Endometrial microvascular endothelial cells (primary cell): ENCODE results near the gene TSPEAR. TPM values are rescaled to one million over a fixed set of nuclear protein-coding genes. Genes with fewer than 3 reads are reported as not detected.

Source experiments
- in situ Hi-C: cut with HindIII; loops from 2 replicates; pipeline ENCODE4 v1.10.0; 2017; ENCODE audit warnings: low sequenced_read_pairs, low pct_unique_long_range_greater_than_20kb; ENCODE audit errors: inconsistent ontology term
- total RNA-seq: library from RNA; depleted of rRNA; stranded (reverse); fragments of >200 nt; gene quantifications from one replicate; pipeline ENCODE4 v1.2.3, GENCODE V29; 2015; ENCODE audit errors: inconsistent ontology term

TSPEAR gene
- total RNA-seq, 1 donor from 2014 or later, result not detected

DNA sequence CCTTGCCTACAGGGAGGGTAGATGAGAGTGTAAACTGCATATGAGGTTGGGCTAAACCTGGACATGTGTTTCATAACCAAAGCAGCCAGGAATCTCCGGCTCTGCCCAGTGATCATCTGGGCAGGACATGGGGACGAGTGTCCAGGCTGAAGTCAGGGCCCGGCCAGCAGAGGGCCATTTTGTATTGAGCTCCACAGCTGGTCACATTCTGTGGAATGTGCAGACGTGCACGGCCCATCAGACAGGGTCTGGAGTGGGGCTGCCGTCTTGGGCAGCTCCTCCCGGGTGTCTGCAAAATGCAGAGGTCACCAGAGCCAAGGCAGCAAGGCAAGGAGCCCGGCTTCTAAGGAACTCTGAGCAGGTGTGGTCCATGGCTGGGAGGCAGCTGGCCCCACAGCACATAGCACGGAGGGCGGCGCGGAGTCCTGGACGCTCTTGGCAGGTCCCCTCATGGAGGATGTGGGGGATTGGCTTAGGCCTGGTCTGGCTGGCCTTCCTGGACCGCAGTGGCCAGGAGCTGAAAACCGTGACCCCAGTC is 249.8 kb downstream of the TSPEAR start:
- in situ Hi-C loops, result no loop called here

DNA sequence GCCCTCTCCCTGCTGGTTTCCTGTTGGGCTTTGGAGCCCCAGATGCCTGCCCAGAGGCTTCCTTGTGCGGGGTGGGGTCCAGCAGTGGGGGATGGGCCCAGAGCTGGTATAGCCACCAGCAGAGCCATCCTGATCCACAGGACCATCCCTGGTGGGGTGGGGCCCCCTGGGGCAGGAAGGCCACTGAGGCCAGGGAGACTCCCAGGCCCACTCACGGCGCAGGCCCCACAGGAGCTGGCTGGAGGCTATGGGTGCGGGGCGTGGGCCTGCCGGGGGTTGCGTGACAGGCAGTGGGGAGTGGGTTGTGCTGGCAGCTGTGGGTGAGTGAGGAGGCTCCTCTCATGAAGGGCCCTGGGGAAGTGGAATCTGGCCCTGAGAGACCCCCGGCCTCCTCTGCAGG is 250.4 kb downstream of the TSPEAR start:
- in situ Hi-C loops, result no loop called here

DNA sequence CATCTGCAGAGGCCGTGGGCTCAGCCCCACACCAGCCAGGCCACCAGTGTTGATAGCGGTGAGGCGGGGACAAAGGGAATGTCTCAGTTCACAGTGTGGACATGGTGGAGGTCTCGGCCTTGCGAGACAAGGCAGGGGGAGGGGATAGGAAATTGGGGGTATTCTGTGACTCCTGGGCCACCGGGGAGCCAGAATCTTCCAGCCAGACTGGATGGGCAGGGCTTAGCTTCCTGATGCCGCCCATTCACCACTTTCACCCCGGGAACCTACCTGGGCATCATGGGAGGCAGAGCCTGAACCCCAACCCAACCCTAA is 251.0 kb downstream of the TSPEAR start:
- in situ Hi-C loops, result no loop called here

DNA sequence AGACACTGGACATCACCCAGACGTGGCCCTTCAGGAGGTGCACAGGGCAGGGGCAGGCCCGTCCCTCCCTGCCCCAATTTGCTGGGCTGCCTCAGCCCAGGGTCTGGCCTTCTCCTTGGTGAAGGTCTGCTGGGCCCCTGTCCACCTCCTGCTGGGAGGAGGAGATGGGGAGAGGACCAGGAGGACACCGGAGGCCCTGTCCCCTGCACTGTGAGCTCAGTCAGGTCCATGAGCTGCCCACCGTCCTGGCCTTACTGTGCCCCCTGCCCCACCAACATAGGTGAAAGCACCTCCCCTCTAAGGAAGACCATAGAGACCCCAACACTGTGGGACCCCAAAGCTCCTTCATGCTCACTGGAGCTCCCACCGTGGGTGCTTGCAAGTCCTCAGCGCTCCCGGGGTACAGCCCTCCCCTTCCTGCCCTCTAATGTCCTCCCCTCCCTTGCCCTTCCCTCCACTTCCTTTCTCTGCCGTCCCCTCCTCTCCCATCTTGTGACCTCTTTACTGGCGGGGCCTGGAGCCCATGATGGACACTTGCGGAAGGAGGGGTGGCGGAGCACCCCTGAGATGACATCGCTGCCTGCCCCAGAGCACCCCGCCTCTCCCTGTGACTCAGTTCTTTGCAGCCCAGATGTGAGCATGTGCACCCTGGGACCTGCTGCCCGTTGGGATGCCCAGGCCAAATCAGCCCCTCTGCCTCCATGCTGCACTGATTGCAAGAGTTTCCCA is 251.5 kb downstream of the TSPEAR start:
- in situ Hi-C loops, result no loop called here

DNA sequence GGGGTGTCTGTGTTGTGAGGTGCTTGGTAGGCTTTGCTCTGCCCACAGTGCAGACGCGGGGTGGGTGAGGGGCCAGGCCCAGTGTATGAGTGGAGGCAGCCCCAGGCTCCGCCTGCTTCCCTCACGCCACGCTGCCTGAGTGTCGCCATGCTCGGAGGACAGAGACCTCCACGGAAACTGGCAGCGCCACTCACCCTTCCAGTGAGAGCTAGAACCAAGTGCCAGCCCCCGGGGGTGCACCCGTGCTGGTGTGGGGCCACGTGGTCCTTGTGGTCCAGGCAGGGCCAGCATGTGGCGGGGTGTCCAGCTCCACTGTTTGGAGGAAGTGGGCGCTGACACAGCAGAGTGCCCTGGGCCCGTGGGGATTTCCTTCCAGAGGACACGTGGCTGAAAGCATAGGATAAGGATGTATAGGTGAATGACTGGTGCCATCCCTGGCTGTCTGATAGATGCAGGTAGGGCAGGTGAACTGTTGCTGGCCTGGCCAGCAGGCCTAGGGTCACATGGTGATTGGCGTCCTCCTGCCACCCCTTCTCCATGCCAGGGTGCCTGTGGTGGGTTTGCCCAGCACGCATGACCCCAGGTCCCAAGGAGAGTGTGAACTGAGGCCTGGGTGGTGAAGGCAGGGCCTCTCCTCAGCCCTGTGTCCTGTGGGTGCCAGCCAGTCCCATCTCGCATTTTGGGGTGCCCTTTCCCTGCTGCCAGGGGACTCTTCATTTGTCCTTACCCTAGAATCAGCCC is 252.2 kb downstream of the TSPEAR start:
- in situ Hi-C loops, result no loop called here

DNA sequence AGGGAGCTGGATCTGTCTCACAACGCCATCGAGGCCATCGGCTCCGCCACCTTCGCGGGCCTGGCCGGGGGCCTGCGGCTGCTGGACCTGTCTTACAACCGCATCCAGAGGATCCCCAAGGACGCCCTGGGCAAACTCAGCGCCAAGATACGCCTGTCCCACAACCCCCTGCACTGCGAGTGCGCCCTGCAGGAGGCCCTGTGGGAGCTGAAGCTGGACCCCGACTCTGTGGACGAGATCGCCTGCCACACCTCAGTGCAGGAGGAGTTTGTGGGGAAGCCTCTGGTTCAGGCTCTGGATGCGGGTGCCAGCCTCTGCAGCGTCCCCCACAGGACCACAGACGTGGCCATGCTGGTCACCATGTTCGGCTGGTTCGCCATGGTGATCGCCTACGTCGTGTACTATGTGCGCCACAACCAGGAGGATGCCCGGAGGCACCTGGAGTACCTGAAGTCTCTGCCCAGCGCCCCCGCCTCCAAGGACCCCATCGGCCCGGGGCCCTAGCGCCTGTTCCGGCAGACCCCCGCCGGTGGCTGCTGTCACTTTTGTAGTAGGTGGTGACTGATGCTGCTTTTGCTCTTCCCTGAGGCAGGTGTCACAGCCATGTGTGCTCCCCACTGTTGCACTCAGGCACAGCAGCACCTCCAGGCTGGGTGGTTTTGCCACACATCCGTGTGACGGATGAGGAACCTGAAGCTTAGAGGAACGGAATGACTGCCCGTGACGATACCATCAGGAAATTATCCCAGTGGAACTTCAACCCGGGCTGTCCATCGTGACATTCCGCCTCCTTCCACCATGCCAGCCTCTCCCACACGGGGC is 254.2 kb downstream of the TSPEAR start:
- in situ Hi-C loops, result no loop called here

DNA sequence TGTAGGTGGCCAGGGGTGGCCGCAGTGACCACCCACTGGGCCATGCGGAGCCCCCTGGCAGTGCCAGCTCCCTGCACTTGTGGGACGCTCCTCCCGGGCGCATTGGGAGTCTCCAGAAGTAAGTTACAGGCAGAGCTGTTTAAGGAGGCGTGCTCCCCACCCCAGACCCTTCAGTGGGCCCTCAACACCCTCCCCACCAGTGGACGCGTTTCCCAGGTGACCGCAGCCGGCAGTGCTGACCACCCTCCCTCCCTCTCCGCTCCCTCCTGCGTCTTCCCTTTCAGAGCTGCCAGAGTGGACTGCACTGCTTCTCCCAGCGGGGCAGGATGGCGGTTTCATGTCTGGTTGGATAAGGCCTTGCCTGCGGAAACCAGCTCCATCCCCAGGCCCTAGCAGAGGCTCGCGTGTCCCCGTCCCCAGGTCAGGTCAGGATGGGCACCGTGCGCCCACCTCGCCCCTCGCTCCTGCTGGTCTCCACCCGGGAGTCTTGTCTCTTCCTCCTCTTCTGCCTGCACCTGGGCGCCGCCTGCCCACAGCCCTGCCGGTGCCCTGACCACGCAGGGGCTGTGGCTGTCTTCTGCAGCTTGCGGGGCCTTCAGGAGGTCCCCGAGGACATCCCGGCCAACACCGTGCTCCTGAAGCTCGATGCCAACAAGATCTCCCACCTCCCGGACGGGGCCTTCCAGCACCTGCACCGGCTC is 255.0 kb downstream of the TSPEAR start:
- in situ Hi-C loops, result no loop called here

DNA sequence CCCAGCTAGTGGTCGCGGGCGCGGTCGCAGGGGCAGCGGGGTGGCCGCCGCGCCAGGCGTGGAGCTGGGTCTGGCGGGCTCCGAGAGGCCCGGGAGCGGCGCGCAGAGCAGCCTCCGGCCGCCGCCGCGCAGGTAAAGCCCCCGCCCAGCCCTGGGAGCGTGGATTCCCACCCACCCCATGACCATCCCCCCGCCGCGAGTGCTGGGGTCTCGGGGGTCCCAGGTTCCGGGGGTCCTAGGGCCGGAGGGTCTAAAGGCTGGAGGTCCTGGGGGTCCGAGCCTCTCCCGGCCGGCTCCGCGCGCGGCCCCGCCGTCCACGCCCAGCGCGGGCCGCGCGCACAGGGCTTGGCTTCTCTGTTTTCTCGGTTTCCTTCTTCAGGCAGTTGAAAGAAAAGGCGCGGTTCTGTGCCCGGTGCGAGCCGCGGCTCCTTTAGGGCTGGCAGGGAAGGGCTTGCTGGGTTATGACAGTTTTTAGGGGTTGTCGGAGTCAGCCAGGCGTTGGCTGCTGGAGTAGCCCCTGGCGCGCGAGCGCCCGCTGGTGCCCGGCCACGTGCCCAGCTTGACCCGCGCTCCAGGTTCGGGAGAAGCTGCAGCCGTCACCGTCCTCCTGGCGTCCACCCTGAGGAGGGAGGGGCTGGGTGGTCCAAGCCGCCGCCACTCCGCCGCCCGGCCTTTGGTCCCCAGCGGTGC is 255.7 kb downstream of the TSPEAR start:
- in situ Hi-C loops, result no loop called here

DNA sequence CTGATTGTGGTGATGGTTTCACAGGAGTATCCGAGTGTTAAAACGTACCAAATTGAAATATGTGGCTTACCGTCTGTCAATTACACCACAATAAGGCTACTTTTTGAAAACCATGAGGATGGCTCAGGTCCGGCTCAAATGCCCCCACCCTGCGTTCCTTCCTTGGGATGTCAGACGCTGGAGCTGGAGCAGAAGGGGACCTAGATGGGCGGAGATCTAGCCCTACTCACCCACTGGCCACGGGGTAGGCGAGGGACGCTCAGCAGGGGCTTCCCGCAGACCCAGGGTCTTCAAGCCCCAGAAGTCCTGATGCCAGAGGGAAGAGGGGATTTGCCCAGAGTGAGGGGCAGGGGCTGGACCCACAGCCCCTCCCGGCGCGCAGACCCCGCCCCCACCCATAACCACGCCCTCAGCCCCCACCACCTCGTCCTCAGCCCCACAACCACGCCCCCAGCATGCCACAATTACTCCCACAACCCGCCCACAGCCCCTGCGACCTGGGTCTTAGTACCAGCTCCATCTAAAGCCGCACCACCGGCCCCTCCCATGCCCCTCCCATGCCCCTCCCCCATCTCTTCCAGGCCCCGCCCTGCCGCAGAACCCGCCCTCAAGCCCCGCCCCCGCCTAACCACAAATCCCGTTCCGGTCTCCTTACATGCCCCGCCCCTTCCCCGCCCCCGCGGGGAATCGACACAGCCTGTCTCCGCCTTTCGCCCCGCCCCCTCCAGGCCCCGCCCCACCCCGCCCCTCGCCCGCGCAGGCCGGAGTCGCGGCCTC is 256.4 kb downstream of the TSPEAR start, which contains the start of gene LRRC3:
TSS of gene LRRC3 (plus strand) at position 764 of the 777 bp plus-strand sequence. CDS start 1,135 bp downstream, outside the sequence.
- in situ Hi-C loops, result no loop called here

DNA sequence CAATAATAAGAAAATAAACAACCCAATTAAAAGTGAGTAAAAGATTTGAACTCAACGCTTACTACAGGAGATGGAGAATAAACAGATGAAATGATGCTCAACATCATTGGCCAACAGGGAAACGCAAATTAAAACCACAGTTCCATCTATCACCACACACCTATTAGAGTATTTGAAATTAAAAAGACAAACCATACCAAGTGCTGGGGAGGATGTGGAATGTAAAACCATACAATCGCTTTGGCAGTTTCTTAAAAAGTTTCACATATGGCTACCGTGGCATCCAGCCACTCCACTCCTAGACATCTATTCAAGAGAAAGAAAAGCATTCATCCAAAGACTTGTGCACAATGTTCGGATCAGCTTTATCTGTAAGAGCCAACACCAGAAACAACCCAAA is 257.3 kb downstream of the TSPEAR start:
- in situ Hi-C loops, result no loop called here

DNA sequence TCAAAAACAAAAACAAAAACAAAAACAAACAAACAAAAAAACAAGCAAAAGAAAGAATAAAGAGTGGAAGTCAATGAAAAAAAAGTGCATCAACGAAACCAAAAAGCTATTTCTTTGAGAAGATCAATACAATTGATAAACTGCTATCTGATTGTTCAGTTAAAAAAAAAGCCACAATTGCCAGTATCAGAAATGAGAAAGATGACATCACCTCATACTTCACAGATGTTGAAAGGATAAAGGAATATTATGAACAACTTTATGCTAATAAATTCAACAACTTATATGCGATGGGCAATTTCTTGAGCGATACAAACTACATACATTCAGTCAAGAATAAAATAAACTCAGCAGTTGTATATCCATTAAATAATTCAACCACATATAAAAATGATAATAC is 258.3 kb downstream of the TSPEAR start:
- in situ Hi-C loops, result no loop called here

DNA sequence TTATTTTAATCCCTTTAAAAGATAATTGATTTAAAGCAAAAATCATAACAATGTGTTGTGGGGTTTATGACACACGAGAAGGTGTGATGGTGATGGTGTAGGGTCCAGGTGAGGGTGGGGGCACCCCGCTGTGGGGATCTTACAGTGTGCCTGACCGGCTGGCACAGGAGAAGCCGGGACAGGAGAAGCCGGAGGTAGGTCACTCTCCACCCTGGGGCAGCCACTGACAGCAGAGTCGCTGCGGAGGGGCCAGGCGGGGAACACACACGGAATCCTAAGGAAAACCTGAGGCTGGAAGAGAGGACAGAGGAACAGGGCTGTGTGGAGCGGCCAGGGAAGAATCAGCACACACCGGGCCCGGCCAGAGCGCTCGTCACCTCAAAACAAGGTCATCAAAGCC is 260.4 kb downstream of the TSPEAR start:
- in situ Hi-C loops, result no loop called here

DNA sequence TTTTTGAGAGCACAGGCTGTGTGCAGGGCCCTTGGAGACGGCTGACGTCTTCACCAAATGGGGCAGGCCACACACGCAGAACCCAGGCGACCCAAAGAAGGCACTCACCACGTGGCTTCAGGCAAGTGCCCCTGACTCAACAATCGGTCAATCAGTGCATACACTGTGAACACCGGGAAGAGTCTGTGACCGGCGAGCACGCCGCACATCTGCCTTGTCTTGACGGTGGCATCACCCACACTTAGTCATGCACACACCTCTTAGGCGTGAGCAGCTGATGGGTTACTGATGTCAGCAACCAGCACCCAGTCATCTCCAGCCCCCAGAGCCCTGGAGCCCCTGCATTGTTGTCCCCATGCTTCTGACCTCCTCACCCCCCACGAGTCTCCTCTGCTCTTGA is 261.0 kb downstream of the TSPEAR start:
- in situ Hi-C loops, result no loop called here

DNA sequence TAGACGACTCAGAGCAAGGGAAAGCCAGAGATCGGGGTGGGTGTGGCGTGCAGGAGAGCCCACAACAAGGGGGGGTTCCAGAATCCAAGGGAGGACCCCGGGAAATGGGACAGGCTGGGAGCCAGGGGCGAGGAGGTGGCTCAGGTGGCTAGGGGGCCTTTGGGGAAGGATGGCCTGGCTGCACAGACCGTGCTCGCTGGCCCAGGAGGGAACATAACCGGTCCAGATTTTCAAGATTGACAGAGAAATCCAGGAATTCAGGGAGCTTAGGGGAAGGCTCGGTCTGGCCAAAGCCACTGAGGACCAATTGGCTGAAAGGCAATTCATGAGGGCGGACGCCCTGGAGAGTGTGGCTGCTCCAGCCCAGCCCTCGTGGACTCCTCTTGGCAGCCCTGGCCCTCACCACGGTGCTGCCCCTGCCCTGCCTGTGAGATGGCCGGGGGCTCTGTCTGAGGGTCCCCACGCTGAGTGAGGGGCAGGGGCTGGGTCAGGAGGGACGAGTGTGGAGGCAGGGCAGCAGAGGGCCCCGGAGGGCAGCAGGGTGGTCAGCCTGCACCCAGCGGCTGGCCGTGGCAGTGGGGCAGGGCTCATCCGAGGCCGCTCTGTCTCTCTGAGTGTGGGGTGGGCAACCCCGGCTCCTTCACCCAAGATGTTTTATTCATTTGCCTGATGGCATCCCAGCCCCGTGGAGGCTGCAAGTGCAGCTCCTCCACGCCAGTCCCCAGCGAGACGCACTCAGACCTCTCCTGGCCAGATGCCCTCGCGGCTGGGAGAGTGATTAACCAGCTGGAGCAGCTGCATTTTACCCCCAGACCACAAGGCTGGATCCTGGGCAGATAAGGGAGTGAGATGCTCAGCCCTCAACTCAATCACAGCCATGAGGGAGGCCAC is 261.7 kb downstream of the TSPEAR start:
- in situ Hi-C loops, result no loop called here

DNA sequence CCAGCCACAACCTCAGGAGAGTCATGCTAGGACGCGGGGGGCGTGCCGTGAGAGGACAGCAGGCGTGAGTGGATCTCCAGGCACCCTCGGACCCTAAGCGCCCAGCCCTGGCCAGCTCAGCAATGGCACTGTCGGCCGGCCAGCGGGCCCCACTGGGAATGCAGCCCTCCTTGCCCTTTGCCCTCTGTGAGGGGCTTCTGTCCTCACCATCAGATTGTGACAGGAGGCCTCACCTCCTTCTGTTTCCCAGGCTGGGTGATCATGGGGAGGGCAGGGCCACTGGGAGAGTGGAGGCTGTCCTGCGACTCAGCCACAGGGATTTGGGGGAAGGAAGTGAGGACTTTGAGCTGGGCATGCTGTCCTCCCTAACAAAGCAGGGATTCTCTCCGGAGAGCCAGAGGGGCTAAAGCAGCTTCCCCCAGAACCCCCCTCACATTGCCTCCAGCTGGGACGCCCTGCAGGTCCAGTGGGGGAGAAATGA is 262.7 kb downstream of the TSPEAR start:
- in situ Hi-C loops, result no loop called here
